ENCODE measurements around the gene MRGPRX1. TPM values are rescaled to one million over a fixed set of nuclear protein-coding genes. Genes with fewer than 3 reads are reported as not detected.
A peak's percentile ranks its signal among the peaks of the same experiment; 100 is the strongest.

MRGPRX1 gene
- total RNA-seq, 1 experiment from 2014 or later: not detected

- Histone ChIP-seq H3K9me3 (no peaks in the 10 kb centered on the region), H3K4me1 (peaks cover 13% of the 10 kb centered on the region), H3K27me3 (replicated peaks; ENCODE audit: control insufficient read depth, insufficient read depth, low read length) (no peaks in the 10 kb centered on the region), H3K36me3 (ENCODE audit: control insufficient read depth, insufficient read depth, low read length) (no peaks in the 10 kb centered on the region), H3K4me3 (ENCODE audit: low read depth, low read length) (no peak overlapping the region)
- intact Hi-C loops (cut with micrococcal nuclease; ENCODE audit: unreplicated experiment): loop anchor here (5.0 kb wide), 1 partner anchor 67 kb away; no protein-coding TSS in a partner anchor
- Mint-ChIP-seq H3K4me3 (ENCODE audit: unreplicated experiment) (no peak overlapping the region), H3K36me3 (ENCODE audit: insufficient read depth, unreplicated experiment) (no peaks in the 10 kb centered on the region), H3K27me3 (ENCODE audit: insufficient read depth, unreplicated experiment) (no peaks in the 10 kb centered on the region), H3K4me1 (ENCODE audit: low read depth, unreplicated experiment) (peaks cover 13% of the 10 kb centered on the region), H3K9me3 (ENCODE audit: unreplicated experiment) (peaks cover 21% of the 10 kb centered on the region), H3K27ac (ENCODE audit: unreplicated experiment) (no peak overlapping the region)
- BruUV-seq (replicated peaks): no TSS peak
- CTCF ChIA-PET: no interaction called here
- no peak for TF ChIP-seq CTCF (IDR thresholded peaks at IDR 0.05; ENCODE audit: insufficient read depth in 1 of 2, low read depth in 1 of 2, low read length in 1 of 2, severe bottlenecking in 1 of 2, unreplicated experiment in 1 of 2)
- no peak for DNase-seq
- POLR2A ChIA-PET: no interaction called here
Observed at GRCh38 chr11:18969720-18970119, 30.5 kb upstream of the MRGPRX1 start.

- Mint-ChIP-seq H3K36me3 (ENCODE audit: insufficient read depth, unreplicated experiment) (no peaks in the 10 kb centered on the region), H3K27ac (ENCODE audit: unreplicated experiment) (peak overlapping the region; percentile 95), H3K9me3 (ENCODE audit: unreplicated experiment) (peaks cover 9% of the 10 kb centered on the region), H3K27me3 (ENCODE audit: insufficient read depth, unreplicated experiment) (no peaks in the 10 kb centered on the region), H3K4me1 (ENCODE audit: low read depth, unreplicated experiment) (peaks cover 19% of the 10 kb centered on the region), H3K4me3 (ENCODE audit: unreplicated experiment) (peak overlapping the region; percentile 39)
- Histone ChIP-seq H3K4me1 (peaks cover 19% of the 10 kb centered on the region), H3K27me3 (replicated peaks; ENCODE audit: control insufficient read depth, insufficient read depth, low read length) (no peaks in the 10 kb centered on the region), H3K4me3 (ENCODE audit: low read depth, low read length) (no peak overlapping the region), H3K36me3 (ENCODE audit: control insufficient read depth, insufficient read depth, low read length) (no peaks in the 10 kb centered on the region), H3K9me3 (peaks cover 5% of the 10 kb centered on the region; the same call in 1 of the 2 replicates)
- ChIA-PET CTCF (interaction anchor here (1.1 kb wide), 1 partner anchor 16 kb away, joined by 3 read pairs; no protein-coding TSS in a partner anchor), POLR2A (no interaction called here)
- intact Hi-C loops (cut with micrococcal nuclease; ENCODE audit: unreplicated experiment): loop anchor here (1.0 to 2.0 kb wide), 3 partner anchors 16 to 58 kb away; no protein-coding TSS in a partner anchor
- peak; percentile 66 to 82 for DNase-seq
- BruUV-seq (replicated peaks): no TSS peak
- no peak for TF ChIP-seq CTCF (IDR thresholded peaks at IDR 0.05; ENCODE audit: insufficient read depth in 1 of 2, low read depth in 1 of 2, low read length in 1 of 2, severe bottlenecking in 1 of 2, unreplicated experiment in 1 of 2)
Observed at GRCh38 chr11:18958221-18958910, 19.2 kb upstream of the MRGPRX1 start.

- CTCF ChIA-PET: no interaction called here
- Histone ChIP-seq H3K4me3 (ENCODE audit: low read depth, low read length) (no peak overlapping the region), H3K27me3 (replicated peaks; ENCODE audit: control insufficient read depth, insufficient read depth, low read length) (no peaks in the 10 kb centered on the region), H3K36me3 (ENCODE audit: control insufficient read depth, insufficient read depth, low read length) (no peaks in the 10 kb centered on the region), H3K9me3 (peaks cover 5% of the 10 kb centered on the region; the same call in 1 of the 2 replicates), H3K4me1 (peaks cover 19% of the 10 kb centered on the region)
- Mint-ChIP-seq H3K27ac (ENCODE audit: unreplicated experiment) (peak overlapping the region; percentile 48), H3K36me3 (ENCODE audit: insufficient read depth, unreplicated experiment) (no peaks in the 10 kb centered on the region), H3K27me3 (ENCODE audit: insufficient read depth, unreplicated experiment) (no peaks in the 10 kb centered on the region), H3K4me3 (ENCODE audit: unreplicated experiment) (no peak overlapping the region), H3K4me1 (ENCODE audit: low read depth, unreplicated experiment) (peaks cover 19% of the 10 kb centered on the region), H3K9me3 (ENCODE audit: unreplicated experiment) (peaks cover 9% of the 10 kb centered on the region)
- DNase-seq: no peak
- no TSS peak for BruUV-seq (replicated peaks)
- POLR2A ChIA-PET: no interaction called here
- no peak for TF ChIP-seq CTCF (IDR thresholded peaks at IDR 0.05; ENCODE audit: insufficient read depth in 1 of 2, low read depth in 1 of 2, low read length in 1 of 2, severe bottlenecking in 1 of 2, unreplicated experiment in 1 of 2)
- intact Hi-C loops (cut with micrococcal nuclease; ENCODE audit: unreplicated experiment): no loop called here
Observed at GRCh38 chr11:18956630-18957029, 17.4 kb upstream of the MRGPRX1 start.
